Caki2 (cell line): ENCODE data around the gene IPO4. TPM values are rescaled to one million over a fixed set of nuclear protein-coding genes. Genes with fewer than 3 reads are reported as not detected.
A peak's percentile ranks its signal among the peaks of the same experiment; 100 is the strongest.

Experiments used
- DNase-seq: peaks from one replicate; pipeline ENCODE4 v3.0.0-alpha.2; 2015; ENCODE audit warnings: low read depth
- in situ Hi-C: cut with HindIII; loops from 2 replicates; pipeline ENCODE4 v1.10.0; 2016; ENCODE audit warnings: low sequenced_read_pairs, low pct_unique_long_range_greater_than_20kb, mixed read lengths
- total RNA-seq: library from RNA; depleted of rRNA; stranded (reverse); fragments of >200 nt; shearing (Covaris generic); gene quantifications from 2 replicates; pipeline ENCODE4 v1.2.3, GENCODE V29; 2014; ENCODE audit warnings: low replicate concordance; rRNA removed

IPO4 gene, protein sequence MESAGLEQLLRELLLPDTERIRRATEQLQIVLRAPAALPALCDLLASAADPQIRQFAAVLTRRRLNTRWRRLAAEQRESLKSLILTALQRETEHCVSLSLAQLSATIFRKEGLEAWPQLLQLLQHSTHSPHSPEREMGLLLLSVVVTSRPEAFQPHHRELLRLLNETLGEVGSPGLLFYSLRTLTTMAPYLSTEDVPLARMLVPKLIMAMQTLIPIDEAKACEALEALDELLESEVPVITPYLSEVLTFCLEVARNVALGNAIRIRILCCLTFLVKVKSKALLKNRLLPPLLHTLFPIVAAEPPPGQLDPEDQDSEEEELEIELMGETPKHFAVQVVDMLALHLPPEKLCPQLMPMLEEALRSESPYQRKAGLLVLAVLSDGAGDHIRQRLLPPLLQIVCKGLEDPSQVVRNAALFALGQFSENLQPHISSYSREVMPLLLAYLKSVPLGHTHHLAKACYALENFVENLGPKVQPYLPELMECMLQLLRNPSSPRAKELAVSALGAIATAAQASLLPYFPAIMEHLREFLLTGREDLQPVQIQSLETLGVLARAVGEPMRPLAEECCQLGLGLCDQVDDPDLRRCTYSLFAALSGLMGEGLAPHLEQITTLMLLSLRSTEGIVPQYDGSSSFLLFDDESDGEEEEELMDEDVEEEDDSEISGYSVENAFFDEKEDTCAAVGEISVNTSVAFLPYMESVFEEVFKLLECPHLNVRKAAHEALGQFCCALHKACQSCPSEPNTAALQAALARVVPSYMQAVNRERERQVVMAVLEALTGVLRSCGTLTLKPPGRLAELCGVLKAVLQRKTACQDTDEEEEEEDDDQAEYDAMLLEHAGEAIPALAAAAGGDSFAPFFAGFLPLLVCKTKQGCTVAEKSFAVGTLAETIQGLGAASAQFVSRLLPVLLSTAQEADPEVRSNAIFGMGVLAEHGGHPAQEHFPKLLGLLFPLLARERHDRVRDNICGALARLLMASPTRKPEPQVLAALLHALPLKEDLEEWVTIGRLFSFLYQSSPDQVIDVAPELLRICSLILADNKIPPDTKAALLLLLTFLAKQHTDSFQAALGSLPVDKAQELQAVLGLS
- 25.7 and 32.7 TPM in 2 replicates for total RNA-seq

GRCh38 chr14:24188251-24189058 is at the start of gene IPO4:
Gene IPO4 (minus strand): TSS chr14:24188816. CDS start chr14:24188787, 29 bp downstream.
- in situ Hi-C loops, result no loop called here
- peak; percentile 88 for DNase-seq

DNA sequence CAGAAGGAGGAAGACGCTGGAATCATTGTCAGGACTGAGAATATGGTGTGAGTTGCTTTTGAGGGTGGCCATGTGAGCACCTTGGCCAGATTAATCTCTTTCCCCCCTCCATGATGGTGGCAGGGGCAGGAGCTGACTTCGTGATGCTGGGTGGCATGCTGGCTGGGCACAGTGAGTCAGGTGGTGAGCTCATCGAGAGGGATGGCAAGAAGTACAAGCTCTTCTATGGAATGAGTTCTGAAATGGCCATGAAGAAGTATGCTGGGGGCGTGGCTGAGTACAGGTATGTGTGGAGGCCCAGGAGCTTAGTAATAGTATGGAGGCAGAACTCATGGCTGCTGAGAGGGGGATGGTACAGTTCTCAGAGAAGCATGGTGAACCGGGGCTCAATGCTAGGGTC is 49.5 kb upstream of the IPO4 start:
- in situ Hi-C loops, result no loop called here
- no peak for DNase-seq

DNA sequence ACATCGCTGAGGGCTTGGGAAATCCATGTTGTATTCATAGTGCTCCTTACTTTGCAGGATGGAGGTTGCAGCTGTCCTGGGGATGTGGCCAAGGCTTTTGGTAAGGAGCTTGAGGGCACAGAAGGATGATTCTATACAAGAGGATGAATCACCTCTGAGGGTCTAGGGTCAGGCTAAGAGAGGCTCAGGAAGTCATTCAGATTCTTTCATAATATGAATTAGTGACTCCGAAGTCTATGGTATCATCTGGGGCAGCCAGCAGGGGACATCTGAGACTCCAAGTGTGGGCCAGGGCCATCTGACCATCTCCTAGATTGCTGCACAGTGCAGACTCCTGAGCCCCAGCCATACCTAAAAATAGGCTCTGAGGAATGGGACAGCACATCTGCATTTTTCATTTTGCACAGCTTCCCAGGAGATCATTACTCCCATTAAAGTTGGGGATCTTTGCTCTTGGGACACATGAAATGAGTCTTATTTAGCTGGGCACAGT is 48.9 kb upstream of the IPO4 start:
- in situ Hi-C loops, result no loop called here
- DNase-seq, result no peak

DNA sequence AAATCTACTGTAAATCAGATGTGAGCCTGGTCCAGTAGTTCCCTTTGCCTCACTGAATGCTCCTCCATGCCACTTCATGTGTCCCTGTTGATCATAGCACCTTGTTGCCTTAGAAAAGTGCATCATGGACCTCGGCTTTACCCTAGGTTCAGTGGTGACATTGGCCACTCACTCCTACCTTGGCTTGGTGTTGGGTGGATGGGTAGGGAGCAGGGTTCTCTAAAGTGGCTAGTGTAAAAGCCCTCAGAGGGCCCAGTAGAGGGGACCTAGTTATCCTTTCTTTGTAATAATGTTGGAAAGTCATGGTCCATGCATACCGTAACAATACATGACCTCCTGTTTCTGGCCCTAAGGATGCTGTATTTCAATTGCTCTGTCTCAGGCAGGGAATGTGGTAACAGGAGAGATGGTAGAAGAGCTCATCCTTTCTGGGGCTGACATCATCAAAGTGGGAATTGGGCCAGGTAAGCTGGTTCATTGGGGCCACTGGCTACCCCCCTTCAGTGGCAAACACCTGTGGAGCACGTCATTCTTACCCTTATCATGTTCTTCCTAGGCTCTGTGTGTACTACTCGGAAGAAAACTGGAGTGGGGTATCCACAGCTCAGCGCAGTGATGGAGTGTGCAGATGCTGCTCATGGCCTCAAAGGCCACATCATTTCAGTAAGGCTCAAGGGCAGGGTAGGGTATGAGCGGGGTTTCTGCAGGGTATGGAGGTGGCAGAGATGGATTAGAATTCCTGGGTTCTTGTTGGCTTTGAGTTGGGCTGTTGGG is 48.3 kb upstream of the IPO4 start:
- in situ Hi-C loops, result no loop called here
- DNase-seq, result no peak

DNA sequence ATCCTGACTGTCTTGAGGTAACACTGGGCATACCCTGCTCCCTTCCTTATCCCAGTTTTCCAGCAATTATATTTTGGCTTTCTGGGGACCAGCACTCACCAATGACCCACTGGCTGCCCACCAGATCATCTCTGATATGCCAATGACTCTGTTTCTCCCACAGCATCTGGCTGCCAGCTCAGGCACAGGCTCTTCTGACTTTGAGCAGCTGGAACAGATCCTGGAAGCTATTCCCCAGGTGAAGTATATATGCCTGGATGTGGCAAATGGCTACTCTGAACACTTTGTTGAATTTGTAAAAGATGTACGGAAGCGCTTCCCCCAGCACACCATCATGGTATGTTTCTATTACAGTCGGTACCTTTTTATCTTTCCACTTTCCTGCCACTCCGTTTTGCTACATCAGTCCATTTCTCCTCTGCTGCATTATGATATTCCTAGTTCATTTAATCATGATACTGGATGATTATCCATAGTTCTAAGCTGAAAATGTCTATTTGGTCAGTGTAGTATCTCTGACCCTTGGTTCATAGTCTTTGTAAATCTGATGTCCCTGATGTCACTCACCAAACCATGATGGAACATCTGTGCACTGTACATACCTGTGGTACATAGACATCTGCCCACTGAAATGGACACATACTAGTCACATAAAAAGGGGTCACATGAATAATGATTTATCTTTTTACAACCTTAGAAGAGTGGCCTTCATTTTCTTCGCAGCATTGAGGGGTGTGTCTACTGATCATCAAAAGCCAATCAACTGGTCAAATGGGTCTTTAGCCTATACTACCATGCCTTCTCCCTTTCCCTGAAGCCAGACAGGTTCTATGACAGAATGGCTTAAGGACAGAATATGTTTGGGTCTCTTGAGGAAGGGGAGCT is 47.4 kb upstream of the IPO4 start:
- in situ Hi-C loops, result no loop called here
- DNase-seq, result no peak

DNA sequence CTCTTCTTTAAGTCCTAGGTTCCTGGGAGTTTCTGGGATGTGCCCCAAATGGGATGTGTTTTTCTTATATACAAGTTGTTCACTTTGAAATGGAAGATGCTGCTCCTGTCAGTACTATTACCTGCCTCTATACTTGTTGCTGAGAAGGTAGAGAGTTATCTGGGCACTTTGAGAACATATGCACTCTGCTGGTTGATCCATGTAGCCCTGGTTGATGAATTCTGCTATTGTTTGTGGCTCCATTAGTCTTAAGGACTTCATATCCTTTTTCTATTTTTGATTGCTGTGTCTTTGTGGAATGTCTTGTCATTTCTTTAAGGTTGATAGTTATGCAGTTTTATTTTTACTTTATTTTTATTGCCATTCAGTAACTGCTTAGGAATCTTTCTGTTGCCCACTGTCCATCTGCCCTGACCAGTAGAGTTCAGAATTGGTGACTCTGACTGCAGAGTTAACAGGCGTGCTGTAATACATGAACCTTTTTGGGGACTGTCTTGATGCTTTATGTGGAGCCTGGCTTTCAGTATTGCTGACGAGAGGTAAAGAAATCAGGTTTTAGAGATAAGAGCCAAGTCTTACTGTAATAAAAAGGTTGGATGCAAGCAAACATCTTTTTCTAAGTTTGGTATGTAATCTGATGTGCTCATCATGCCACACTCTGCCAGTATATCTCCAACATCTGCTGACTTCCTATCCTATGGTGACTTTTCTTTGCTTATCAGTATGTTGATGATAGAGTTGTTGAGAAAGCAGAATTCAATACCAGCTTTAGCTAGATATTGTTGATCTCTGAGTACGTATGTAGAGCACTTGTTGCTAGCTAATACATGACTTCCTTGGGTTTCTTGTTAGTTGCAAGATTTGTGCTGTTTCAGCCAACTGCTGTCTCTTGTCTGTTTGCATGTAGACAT is 45.7 kb upstream of the IPO4 start:
- in situ Hi-C loops, result no loop called here
- DNase-seq, result no peak

DNA sequence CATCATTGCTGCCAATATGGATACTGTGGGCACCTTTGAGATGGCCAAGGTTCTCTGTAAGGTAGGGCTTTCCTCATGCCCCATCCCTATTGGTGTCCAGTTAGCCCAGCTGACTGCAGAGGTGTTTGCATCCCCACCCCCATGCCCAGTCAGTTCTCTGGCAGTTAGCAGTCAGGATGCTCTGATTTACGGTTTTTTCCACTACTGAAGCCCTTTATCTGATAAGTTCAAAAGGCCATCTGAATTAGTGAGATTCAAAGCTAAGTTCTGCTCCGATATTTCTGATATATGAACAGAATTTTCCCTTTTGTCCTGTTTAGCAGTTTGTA is 44.9 kb upstream of the IPO4 start:
- no peak for DNase-seq
- in situ Hi-C loops, result no loop called here

- in situ Hi-C loops, result no loop called here
- no peak for DNase-seq
These were observed 44.3 kb upstream of the IPO4 start, which contains the start of gene GMPR2 for GRCh38 chr14:24232645-24233537. Gene GMPR2 (plus strand): TSS chr14:24232929. CDS start chr14:24233254, 325 bp downstream.

- in situ Hi-C loops, result no loop called here
- peak; percentile 87 for DNase-seq
These were observed 43.6 kb upstream of the IPO4 start, which contains the start of gene NEDD8 for GRCh38 chr14:24232121-24232644. Gene NEDD8 (minus strand): TSS chr14:24232367. CDS start chr14:24232267, 100 bp downstream.

DNA sequence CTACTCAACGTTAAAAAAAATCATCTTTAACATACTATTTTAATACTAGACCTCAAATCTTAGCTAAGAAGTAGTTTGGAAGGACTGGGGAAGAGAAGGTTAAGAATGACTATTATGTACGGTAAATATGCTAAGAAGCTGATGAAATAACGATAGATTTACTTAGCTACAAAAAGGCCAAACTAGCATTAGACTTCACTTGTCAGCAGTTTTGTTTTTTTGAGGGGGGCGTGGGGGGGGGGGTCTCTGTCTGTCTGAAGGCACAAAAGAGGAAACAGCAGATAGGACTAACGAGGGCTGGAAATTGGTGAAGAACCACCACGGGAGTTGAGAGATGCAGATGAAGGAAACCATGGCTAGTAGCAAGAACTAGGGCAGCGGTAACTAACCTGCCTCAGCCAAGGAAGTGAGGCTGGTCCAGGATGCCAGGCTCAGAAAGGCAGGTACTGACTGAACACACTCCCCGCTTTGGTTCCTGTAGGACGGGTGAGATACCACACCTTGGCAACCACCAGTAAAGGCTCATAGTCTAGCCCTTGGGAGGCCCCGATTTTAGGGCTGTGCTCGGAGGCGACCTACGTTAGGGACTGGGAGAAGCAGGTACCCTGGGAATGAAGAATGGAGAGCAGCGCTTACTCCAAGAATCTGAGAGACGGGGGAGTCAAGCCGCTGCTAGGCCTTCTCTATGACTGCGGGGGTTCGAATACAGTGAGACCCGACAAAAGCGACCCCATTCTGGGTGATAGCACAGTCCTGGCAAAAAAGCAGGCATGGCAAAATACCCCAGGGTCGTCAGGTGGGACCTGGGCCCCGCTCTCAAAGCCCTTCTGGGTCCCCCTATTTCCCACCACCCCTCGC is 42.9 kb upstream of the IPO4 start:
- in situ Hi-C loops, result no loop called here
- no peak for DNase-seq

GRCh38 chr14:24228902-24229301 is 40.3 kb upstream of the IPO4 start:
- DNase-seq, result no peak
- in situ Hi-C loops, result no loop called here

DNA sequence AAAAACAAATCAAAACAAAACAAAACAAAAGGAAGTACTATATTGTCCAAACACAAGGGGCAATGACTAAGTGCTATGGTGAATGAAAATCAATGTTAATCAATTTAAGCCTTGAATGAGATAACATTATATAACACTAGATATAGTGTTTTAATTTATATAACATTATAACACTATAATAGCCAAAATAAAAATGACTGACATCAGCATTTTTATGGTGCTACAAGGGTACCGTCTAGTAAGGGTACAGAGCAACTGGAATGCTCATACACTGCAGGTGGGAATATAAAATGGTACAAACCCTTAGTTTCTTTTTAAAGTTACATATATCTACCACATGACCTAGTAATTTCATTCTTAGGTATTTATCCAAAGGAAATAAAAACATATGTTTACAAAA is 37.9 kb upstream of the IPO4 start:
- DNase-seq, result no peak
- in situ Hi-C loops, result no loop called here

DNA sequence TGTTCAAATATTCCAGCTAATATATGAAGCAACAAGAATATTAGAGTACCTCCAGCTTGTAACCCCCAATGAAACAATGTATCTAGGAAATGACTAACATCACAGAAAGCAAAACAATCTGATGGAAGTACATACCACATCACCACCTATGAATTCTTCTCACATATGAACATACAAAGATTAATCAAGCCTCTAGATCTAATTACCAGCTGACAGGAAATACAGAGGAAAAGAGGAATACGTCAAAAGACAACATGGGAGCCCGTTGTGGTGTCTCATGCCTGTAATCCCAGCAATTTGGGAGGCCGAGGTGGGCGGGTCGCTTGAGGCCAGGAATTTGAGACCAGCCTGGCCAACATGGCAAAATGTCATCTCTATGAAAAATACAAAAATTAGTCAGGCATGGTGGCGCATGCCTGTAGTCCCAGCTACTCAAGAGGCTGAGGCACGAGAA is 36.0 kb upstream of the IPO4 start:
- in situ Hi-C loops, result no loop called here

More for the DNA sequence above, 36.0 kb upstream of the IPO4 start:
- DNase-seq, result no peak
